K562 (cell line): ENCODE measurements around the gene ITGA7. TPM values are rescaled to one million over a fixed set of nuclear protein-coding genes. Genes with fewer than 3 reads are reported as not detected.

Source experiments
- CBX3 ChIP-seq, 2 experiments: IDR thresholded peaks; 1 replicate in 1 of 2; 2 replicates in 1 of 2; pipeline ENCODE4 v1.6.1; 2012; ENCODE audit warnings: inconsistent platforms in 2 of 2, low read length in 2 of 2, borderline replicate concordance in 1 of 2, control low read depth in 1 of 2
- RBFOX2 ChIP-seq: fragments of 200-400 bp; formaldehyde crosslinking; IDR thresholded peaks from 2 replicates; pipeline ENCODE4 v1.6.1; 2017; ENCODE audit warnings: low read depth, mild to moderate bottlenecking, low read length, moderate library complexity
- RCOR1 ChIP-seq, 2 experiments: IDR thresholded peaks; 2 replicates each; pipeline ENCODE4 v1.6.1; 2012; ENCODE audit warnings: low read depth in 2 of 2, low read length in 2 of 2, borderline replicate concordance in 1 of 2, improper control_type of control experiment in 1 of 2
- SMAD4 ChIP-seq: fragments of 250-450 bp; sonication (Bioruptor Pico); conservative IDR thresholded peaks from 2 replicates; pipeline ENCODE4 v1.8.0; 2021; ENCODE audit warnings: inconsistent platforms, mild to moderate bottlenecking, moderate library complexity
- TOE1 ChIP-seq, 2 experiments: fragments of 450-650 bp in 1 of 2; sonication (generic) in 1 of 2; formaldehyde crosslinking in 1 of 2; IDR thresholded peaks; 2 replicates each; pipeline versions ENCODE4 v1.7.1 to v1.8.0; 2016 to 2022; ENCODE audit warnings: borderline replicate concordance in 2 of 2, mild to moderate bottlenecking in 2 of 2, antibody characterized with exemption in 1 of 2, inconsistent platforms in 1 of 2, low read depth in 1 of 2, missing genetic modification reagents in 1 of 2, moderate library complexity in 1 of 2
- ZBTB7A ChIP-seq: IDR thresholded peaks from 2 replicates; pipeline ENCODE4 v1.6.1; 2011; ENCODE audit warnings: low read depth, mild to moderate bottlenecking, low read length, moderate library complexity, borderline replicate concordance; ENCODE audit not compliant: control insufficient read depth
- ZNF24 ChIP-seq: fragments of 450-650 bp; IDR thresholded peaks from 2 replicates; pipeline ENCODE4 v1.6.1; 2016
- polyA plus RNA-seq, 8 experiments: library from polyadenylated mRNA; depleted of rRNA in 4 of 8; stranded (reverse) in 5 of 8; unstranded in 3 of 8; fragments of >200 nt; fragmentation: Nextera tagmentation in 2 of 8; fragmentation: Illumina TruSeq in 1 of 8; extraction: Ambion mirVana in 2 of 8; extraction: Trizol in 1 of 8; gene quantifications; 2 replicates each; pipeline versions ENCODE4 v1.2.1 to v1.2.3, GENCODE V29; 2011 to 2014; ENCODE audit warnings: inconsistent platforms in 1 of 8, missing spikeins in 1 of 8
- total RNA-seq, 7 experiments: library from RNA; depleted of rRNA in 6 of 7; stranded (reverse); fragments of >200 nt in 6 of 7; fragmentation: Illumina TruSeq in 2 of 7; extraction: Trizol in 2 of 7; gene quantifications; 2 replicates each; pipeline versions ENCODE4 v1.2.1 to v1.2.3, GENCODE V29; 2011 to 2021; ENCODE audit warnings: low replicate concordance in 1 of 7
- TF ChIP-seq, protein P1 (sequence below), 2 experiments: fragments of 450-650 bp in 1 of 2; sonication (generic) in 1 of 2; formaldehyde crosslinking in 1 of 2; IDR thresholded peaks; 2 replicates each; pipeline versions ENCODE4 v1.7.1 to v1.9.0; 2016 to 2022; ENCODE audit warnings: inconsistent platforms in 1 of 2, mild to moderate bottlenecking in 1 of 2, missing genetic modification reagents in 1 of 2

ITGA7 gene
- total and polyA plus RNA-seq, 9 of the 15 experiments (the other 6 are each of a cell fraction or from before 2014, with no cell fraction given), result 0.11 to 2.3 (median 0.56) TPM; not detected in 1

GRCh38 chr12:55743406-55744339 lies 36.0 kb upstream of the ITGA7 start (continued):
- TF ChIP-seq, protein P1, sequence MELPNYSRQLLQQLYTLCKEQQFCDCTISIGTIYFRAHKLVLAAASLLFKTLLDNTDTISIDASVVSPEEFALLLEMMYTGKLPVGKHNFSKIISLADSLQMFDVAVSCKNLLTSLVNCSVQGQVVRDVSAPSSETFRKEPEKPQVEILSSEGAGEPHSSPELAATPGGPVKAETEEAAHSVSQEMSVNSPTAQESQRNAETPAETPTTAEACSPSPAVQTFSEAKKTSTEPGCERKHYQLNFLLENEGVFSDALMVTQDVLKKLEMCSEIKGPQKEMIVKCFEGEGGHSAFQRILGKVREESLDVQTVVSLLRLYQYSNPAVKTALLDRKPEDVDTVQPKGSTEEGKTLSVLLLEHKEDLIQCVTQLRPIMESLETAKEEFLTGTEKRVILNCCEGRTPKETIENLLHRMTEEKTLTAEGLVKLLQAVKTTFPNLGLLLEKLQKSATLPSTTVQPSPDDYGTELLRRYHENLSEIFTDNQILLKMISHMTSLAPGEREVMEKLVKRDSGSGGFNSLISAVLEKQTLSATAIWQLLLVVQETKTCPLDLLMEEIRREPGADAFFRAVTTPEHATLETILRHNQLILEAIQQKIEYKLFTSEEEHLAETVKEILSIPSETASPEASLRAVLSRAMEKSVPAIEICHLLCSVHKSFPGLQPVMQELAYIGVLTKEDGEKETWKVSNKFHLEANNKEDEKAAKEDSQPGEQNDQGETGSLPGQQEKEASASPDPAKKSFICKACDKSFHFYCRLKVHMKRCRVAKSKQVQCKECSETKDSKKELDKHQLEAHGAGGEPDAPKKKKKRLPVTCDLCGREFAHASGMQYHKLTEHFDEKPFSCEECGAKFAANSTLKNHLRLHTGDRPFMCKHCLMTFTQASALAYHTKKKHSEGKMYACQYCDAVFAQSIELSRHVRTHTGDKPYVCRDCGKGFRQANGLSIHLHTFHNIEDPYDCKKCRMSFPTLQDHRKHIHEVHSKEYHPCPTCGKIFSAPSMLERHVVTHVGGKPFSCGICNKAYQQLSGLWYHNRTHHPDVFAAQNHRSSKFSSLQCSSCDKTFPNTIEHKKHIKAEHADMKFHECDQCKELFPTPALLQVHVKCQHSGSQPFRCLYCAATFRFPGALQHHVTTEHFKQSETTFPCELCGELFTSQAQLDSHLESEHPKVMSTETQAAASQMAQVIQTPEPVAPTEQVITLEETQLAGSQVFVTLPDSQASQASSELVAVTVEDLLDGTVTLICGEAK (IDR thresholded peaks at IDR 0.05), result peak; percentile 51; the same call in 1 of the 2 replicates
- TF ChIP-seq, protein P1 (CRISPR knock-in tag; IDR thresholded peaks at IDR 0.05), result no peak
- TF ChIP-seq CBX3 (IDR thresholded peaks at IDR 0.05; ENCODE audit: borderline replicate concordance in 1 of 2, low read length in 2 of 2), result no peak; a peak in 1 of 3 replicates
- TF ChIP-seq RCOR1 (IDR thresholded peaks at IDR 0.05; ENCODE audit: borderline replicate concordance in 1 of 2, low read depth in 2 of 2, low read length in 2 of 2), result peak in 1 of 2 experiments; percentile 52; a peak in 1 of 4 replicates
- TF ChIP-seq RBFOX2, result peak; percentile 71
- peak; percentile 72 for TF ChIP-seq ZNF24
- TF ChIP-seq TOE1 (IDR thresholded peaks at IDR 0.05; ENCODE audit: borderline replicate concordance), result peak; percentile 21; the same call in 1 of the 2 replicates
- TF ChIP-seq TOE1 (CRISPR knock-in tag; IDR thresholded peaks at IDR 0.05; ENCODE audit: borderline replicate concordance, low read depth), result no peak
- TF ChIP-seq ZBTB7A, result peak; percentile 60; the same call in 1 of the 2 replicates
- 0 out of 2 replicates have a peak, but pooled peaks have one; percentile 49 for TF ChIP-seq SMAD4
